Measurements from ENCODE around the gene ARHGEF2. TPM values are rescaled to one million over a fixed set of nuclear protein-coding genes. Genes with fewer than 3 reads are reported as not detected.

The ARHGEF2 gene
- total RNA-seq, 1 donor from 2014 or later = 197 TPM

DNA sequence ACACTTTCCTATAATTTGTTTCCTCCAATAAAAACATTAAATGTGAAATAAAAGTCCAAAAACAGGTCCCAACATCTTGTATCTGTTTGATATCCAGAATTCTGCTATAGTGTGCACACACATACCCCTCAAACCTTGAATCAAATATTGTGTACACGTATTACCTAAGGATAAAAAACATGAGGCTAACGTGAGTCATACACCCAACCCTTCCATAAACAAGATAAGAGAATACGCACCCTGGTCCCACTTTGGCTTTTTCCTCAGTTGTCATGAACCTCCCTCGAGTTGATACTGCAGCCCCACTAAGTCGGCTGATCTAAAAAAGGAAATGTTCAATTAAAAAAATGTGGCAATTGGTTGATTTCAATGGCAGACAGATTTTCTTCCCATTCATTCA lies 49.3 kb downstream of the ARHGEF2 start:
- peaks cover 4% of the 10 kb centered on the region for H3K36me3 ChIP-seq (ENCODE audit: control insufficient read depth, insufficient read depth, low read length)
- no peaks in the 10 kb centered on the region for H3K27me3 ChIP-seq (ENCODE audit: control insufficient read depth, insufficient read depth, low read length)
- DNase-seq (ENCODE audit: low read depth) = no peak
- TF ChIP-seq, protein P1, sequence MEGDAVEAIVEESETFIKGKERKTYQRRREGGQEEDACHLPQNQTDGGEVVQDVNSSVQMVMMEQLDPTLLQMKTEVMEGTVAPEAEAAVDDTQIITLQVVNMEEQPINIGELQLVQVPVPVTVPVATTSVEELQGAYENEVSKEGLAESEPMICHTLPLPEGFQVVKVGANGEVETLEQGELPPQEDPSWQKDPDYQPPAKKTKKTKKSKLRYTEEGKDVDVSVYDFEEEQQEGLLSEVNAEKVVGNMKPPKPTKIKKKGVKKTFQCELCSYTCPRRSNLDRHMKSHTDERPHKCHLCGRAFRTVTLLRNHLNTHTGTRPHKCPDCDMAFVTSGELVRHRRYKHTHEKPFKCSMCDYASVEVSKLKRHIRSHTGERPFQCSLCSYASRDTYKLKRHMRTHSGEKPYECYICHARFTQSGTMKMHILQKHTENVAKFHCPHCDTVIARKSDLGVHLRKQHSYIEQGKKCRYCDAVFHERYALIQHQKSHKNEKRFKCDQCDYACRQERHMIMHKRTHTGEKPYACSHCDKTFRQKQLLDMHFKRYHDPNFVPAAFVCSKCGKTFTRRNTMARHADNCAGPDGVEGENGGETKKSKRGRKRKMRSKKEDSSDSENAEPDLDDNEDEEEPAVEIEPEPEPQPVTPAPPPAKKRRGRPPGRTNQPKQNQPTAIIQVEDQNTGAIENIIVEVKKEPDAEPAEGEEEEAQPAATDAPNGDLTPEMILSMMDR (IDR thresholded peaks at IDR 0.05; ENCODE audit: insufficient read depth, low read length, poor library complexity, severe bottlenecking) = no peak
- H3K4me3 ChIP-seq (ENCODE audit: low read depth, low read length) = no peak overlapping the region

DNA sequence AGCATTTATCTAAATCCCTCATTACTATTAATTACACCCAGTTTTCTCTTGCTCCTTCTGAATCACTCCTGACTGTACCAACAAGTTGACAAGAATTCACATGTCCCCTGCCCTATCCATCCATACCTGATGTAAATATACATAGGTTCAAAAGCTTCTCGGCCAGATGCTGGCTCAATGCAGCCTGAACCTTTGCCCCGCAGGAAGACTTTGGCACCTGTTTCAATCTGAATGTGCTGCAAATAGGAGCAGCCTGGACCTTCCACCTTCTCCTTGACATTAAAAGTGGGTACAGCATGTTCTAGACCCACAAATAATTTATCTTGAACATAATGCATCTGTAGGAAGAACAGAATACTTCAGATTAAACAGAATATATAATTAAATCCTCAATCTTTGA lies 52.8 kb downstream of the ARHGEF2 start:
- H3K4me3 ChIP-seq (ENCODE audit: low read depth, low read length) = no peak overlapping the region
- TF ChIP-seq, protein P1 (IDR thresholded peaks at IDR 0.05; ENCODE audit: insufficient read depth, low read length, poor library complexity, severe bottlenecking) = no peak
- DNase-seq (ENCODE audit: low read depth) = no peak
- peaks cover 3% of the 10 kb centered on the region for H3K36me3 ChIP-seq (ENCODE audit: control insufficient read depth, insufficient read depth, low read length)
- H3K27me3 ChIP-seq (ENCODE audit: control insufficient read depth, insufficient read depth, low read length) = no peaks in the 10 kb centered on the region

- TF ChIP-seq, protein P1 (IDR thresholded peaks at IDR 0.05; ENCODE audit: insufficient read depth, low read length, poor library complexity, severe bottlenecking) = no peak
- DNase-seq (ENCODE audit: low read depth) = no peak
- peaks cover 4% of the 10 kb centered on the region for H3K36me3 ChIP-seq (ENCODE audit: control insufficient read depth, insufficient read depth, low read length)
- no peak overlapping the region for H3K4me3 ChIP-seq (ENCODE audit: low read depth, low read length)
- no peaks in the 10 kb centered on the region for H3K27me3 ChIP-seq (ENCODE audit: control insufficient read depth, insufficient read depth, low read length)
Observed at GRCh38 chr1:155920717-155921116, 57.6 kb downstream of the ARHGEF2 start.

- Histone ChIP-seq H3K4me3 (ENCODE audit: low read depth, low read length) (no peak overlapping the region), H3K36me3 (ENCODE audit: control insufficient read depth, insufficient read depth, low read length) (peaks cover 3% of the 10 kb centered on the region), H3K27me3 (ENCODE audit: control insufficient read depth, insufficient read depth, low read length) (no peaks in the 10 kb centered on the region)
- TF ChIP-seq, protein P1 (IDR thresholded peaks at IDR 0.05; ENCODE audit: insufficient read depth, low read length, poor library complexity, severe bottlenecking) = no peak
- no peak for DNase-seq (ENCODE audit: low read depth)
Observed at GRCh38 chr1:155919801-155920200, 58.5 kb downstream of the ARHGEF2 start.

DNA sequence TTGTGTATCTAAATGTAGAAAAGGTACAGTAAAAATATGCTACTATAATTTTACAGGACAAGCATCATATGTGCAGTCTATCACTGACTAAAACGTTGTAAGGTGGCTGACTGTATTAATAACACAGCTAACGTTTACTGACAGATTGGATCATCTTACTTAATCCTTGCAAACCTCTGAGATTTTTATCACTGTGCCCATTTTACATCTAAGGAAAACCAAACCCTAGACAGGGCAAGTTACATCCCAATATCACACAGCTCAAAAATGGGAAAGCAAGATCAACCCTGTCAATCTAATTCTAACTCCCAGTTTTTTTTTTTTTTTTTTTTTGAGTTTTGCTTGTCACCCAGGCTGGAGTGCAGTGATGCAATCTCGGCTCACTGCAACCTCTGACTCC lies 59.7 kb downstream of the ARHGEF2 start:
- peaks cover 2% of the 10 kb centered on the region for H3K36me3 ChIP-seq (ENCODE audit: control insufficient read depth, insufficient read depth, low read length)

More for the DNA sequence above, 59.7 kb downstream of the ARHGEF2 start:
- DNase-seq (ENCODE audit: low read depth) = no peak
- TF ChIP-seq, protein P1 (IDR thresholded peaks at IDR 0.05; ENCODE audit: insufficient read depth, low read length, poor library complexity, severe bottlenecking) = no peak
- no peaks in the 10 kb centered on the region for H3K27me3 ChIP-seq (ENCODE audit: control insufficient read depth, insufficient read depth, low read length)
- H3K4me3 ChIP-seq (ENCODE audit: low read depth, low read length) = no peak overlapping the region

Data from kidney epithelial cell (primary cell).